Activated CD8-positive, alpha-beta memory T cell treated with anti-CD3 and anti-CD28 coated beads for 1 hour (primary cell): Measurements from ENCODE around the gene TTLL11.

Experiments
- DNase-seq, 2 donors: peaks; one replicate each; pipeline ENCODE4 v3.0.0-alpha.2; 2020; ENCODE audit warnings: low read depth in 1 of 2; ENCODE audit errors: extremely low read depth in 1 of 2

Gene TTLL11

DNA sequence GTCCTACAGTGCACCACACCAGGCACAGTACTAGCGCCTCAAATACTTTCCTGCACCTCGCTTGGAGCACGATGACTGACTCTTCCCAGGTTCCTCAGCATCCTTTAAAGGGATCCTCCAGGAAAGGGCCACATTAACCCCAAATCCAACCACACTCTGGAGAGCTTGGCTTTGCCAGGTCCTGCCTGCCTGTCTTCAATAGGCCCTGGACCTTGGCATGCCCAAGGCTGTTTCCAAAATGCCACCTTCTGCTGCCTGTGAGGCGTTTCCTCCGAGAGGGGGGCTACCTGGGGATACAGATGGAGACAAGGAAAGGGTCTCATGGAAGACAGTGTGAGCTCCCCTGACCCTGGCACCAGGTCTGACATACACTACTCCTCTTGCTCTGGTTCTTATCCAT is 271.8 kb downstream of the TTLL11 start:
- DNase-seq, result no peak

GRCh38 chr9:121820286-121821005 is 272.7 kb downstream of the TTLL11 start:
- no peak for DNase-seq

DNA sequence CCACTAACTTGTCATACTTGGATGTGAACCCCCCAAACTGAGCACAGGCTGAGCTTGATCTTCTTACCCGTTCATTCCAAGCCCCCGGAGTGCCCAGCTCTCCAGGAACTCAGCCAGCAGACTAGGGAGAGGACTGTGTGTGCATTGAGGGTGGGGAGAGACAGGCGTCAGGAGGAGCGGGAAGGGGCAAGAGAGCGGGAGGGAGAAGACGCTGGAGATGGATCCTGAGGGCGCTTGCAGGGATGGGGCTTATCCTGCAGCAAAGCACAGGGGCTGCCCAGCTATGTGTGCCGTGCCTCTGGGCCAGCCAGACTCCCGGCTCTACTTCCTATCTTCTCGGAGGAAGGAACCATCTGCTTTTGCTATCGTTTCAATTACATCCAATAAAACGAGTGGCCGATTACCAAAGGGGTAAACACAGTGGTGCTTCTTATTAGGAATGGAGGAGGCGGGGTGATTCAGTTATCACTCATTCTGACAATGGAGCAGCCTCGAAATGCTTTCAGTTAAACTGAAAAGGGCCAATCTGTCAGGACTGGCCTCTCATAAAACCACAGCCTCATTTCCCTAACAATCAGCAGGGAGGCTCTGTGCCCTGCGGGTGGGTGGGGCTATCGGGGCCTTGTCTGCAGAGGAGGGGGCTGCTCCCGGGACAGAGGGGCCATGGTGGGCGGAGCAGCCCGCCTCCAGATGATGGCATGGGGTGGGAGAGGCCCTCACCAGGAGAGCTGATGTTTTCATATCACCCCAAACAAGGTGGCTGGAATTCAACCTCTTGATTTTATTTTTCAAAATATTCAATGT is 273.5 kb downstream of the TTLL11 start:
- no peak for DNase-seq

- DNase-seq, result no peak
Observed at GRCh38 chr9:121818841-121819427, 274.2 kb downstream of the TTLL11 start.

GRCh38 chr9:121818016-121818661 is 275.0 kb downstream of the TTLL11 start:
- no peak for DNase-seq

DNA sequence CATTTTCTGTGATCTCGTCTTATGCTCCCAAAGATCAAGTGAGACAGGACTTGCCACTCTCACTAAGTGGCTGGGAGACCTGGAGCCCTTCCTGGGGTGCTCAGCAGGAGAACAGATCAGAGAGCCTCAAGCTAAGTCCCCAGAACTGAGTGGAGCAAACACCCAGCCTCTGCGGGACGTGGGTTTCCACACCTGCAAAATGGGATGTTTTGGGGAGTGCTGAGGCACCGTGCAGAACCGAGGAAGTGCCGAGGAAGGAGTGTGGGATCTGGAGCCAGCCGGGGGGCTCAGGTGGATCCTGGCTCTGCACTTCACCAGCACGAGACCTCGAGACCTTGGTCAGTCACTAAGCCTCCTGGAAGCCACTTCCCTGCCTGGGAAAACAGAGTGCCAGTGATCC is 275.6 kb downstream of the TTLL11 start:
- no peak for DNase-seq

DNA sequence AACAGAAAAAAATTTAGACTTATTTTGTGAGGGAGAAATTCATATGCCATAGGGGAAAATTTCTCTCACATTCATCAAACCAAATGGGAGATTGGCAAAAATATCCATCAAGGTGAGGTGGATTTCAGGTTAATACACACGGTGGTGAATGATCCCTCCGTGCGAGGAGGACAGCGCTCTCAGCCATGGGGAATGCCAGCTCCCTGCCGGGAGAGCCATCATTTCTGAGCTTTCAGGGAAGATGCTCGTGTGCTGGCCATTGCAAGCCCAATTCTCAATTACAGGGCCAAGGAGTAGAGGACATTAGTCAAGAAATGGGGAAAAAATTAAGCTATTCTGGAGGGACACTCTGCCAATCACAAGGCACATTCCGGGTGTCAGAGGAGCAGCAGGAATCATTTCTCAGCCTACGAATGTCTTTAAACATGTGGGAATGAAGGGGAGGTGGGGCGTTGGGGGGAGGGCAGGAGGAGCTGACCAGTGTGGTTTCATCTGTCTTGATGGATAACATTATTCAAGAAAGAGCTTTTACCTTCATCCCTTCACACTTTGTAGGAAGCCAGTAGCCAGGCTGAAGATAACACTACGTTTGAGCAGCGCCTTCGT is 276.2 kb downstream of the TTLL11 start:
- DNase-seq, result no peak

- DNase-seq, result no peak
Observed at GRCh38 chr9:121816449-121816817, 276.7 kb downstream of the TTLL11 start.

DNA sequence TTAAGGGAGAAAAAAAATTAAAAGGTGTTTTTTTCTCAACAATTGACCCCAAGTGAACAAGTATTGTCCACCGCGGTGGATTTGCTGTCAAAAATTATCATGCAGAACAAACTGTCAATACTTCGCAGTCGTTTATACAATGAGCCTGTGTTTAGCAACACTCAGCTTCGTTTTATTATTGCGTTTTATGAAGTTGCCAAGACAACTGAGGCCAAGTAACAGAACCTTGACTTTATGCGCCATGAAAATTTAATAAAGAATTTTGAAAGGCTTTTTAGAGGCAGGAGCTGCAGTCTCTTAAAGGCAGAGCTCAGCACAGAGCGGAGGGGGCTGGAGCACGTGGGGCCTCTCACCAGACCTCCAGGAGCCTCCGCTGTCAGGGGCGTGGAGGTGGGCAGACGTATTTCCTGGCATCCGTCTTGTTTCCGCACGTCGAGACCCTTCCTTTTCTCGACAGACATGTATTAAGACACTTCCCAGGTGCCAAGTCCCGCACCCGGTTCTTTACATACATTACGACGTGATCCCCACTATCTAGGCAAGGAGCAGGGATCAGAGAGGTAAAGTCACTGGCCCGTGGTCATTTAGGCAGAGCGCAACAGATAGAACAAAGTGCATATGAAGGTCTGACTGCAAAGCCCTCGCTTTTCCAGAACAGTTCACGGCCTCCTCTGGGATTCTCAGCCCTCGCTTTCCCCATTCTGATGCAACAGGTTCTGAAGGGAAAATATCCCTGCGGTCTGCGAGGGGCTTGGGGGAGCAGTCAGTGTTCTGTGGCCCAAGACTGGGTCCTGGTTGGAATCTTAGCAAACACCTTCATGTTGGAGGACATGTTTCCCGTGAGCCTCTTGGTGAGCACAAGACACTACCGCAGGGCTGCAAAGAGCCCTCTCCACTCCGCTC is 277.3 kb downstream of the TTLL11 start:
- DNase-seq, result no peak

DNA sequence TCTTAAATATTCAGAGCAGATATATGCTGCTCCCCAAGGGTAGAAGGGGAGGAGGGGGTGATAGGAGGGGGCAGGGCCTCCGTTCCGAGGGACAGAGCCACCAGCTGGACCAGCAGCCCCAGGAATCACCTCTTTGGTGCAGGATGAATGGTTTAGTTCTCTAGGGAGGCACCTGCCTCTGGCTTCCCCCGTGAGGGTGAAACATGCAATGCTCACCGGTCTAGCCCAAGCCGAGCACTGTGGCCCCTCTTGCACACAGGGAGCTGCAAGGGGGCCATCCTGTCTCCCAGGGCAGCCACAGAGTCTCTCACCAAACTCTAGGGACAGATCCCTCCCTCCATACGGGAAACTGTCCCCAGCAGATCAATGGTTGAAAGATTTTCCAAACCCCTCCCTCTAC is 278.0 kb downstream of the TTLL11 start:
- DNase-seq, result no peak

GRCh38 chr9:121814594-121814993 is 278.5 kb downstream of the TTLL11 start:
- DNase-seq, result no peak

- no peak for DNase-seq
Observed at GRCh38 chr9:121813519-121814210, 279.4 kb downstream of the TTLL11 start.

DNA sequence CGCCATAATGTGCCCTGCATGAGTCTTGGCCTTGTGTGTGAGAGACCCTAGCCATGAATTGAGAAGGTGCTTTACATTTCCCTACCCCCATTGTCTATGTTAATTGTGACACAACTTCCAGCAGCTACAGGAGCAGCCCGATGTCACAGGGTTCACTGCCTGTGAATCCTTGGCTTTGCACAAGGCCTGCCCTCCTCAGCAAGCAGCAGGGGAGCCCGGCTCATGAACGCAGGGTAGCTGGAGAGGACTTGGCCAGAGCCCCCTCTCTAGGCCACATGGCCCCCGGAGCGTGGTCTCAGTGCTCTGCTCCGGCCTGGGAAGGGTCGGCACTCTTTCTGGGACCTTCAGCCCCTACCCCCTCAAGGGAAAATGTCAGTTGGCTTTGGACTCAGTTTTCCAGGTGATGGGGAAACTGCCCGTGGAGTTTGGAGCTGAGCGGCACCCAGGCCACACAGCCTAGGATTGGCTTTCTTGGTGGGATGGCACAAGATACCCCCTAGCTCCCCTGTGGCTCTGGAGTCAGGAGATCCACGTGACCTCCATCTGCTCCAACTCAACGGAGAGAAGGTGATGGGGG is 280.9 kb downstream of the TTLL11 start:
- DNase-seq, result no peak

DNA sequence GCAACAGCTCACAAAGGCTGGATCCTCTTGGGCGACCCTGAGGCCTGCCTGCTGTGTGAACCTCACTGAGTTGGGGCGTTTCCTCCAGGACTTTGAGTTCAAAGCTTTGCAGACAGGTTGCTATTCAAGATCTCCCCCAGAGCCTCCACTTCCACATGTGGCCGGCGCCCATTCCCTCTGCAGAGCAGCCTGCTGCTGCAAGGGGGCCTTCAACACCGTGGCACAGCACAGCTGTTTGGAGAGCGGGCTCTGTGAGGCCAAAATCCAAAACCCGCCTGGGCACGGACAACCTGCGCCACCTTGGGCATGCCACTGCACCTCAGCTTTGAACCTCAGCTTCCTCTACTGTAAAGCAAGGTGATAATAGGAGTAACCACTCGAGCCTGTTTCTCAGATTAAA is 281.4 kb downstream of the TTLL11 start:
- DNase-seq, result no peak

GRCh38 chr9:121811140-121811539 is 282.0 kb downstream of the TTLL11 start:
- DNase-seq, result no peak

- DNase-seq, result no peak
Observed at GRCh38 chr9:121810489-121810888, 282.6 kb downstream of the TTLL11 start.

DNA sequence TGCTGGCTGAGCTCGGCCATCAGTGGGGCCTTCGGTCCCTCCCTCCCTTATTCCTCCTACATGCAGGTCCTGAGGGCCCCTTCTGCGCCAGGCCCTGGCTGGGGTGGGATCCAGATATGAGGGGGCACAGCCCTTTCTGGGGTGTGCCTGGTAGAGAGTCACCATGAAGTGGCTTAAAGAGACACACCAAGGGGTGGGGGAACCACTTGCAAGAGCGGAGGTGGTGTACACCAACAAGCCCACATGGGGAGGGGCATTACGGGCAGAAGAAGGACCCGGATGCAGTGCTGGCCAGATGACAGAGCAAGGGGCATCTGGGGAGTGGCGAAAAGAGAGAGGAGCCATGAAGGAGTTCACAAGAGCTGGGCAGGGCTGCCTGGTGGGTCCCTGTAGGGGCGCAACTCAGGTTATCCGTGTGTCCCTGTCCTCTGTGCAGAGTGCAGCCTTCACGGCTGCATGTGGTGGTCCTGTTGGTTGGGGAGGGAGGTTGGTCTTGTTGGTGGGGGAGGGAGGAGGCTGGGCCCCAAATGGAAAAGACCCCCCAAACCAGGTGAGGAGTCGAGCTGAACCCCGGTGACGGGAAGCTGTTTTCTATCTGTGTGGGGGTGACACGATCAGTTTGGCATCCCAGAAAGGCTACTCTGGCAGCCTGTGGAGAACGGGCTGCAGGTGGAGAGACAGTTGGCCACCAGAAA is 283.6 kb downstream of the TTLL11 start:
- DNase-seq, result no peak

- no peak for DNase-seq
Observed at GRCh38 chr9:121808781-121809180, 284.3 kb downstream of the TTLL11 start.
